Ishikawa (cell line): ENCODE data around the gene GLB1L.
A peak's percentile ranks its signal among the peaks of the same experiment; 100 is the strongest.

ENCODE experiments used
- CEBPB ChIP-seq: IDR thresholded peaks from 2 replicates; pipeline ENCODE4 v1.6.1; 2012
- CREB1 ChIP-seq: IDR thresholded peaks from 2 replicates; pipeline ENCODE4 v1.6.1; 2012; ENCODE audit warnings: low read depth
- EGR1 ChIP-seq: IDR thresholded peaks from 2 replicates; pipeline ENCODE4 v1.6.1; 2012
- EP300 ChIP-seq: IDR thresholded peaks from 2 replicates; pipeline ENCODE4 v1.6.1; 2012; ENCODE audit warnings: borderline replicate concordance
- FOXM1 ChIP-seq: IDR thresholded peaks from 2 replicates; pipeline ENCODE4 v1.6.1; 2012; ENCODE audit warnings: low read depth, borderline replicate concordance
- MAX ChIP-seq: IDR thresholded peaks from 2 replicates; pipeline ENCODE4 v1.6.1; 2012
- NFIC ChIP-seq: IDR thresholded peaks from 2 replicates; pipeline ENCODE4 v1.6.1; 2012
- RAD21 ChIP-seq: IDR thresholded peaks from 2 replicates; pipeline ENCODE4 v1.6.1; 2012; ENCODE audit warnings: low read depth
- TAF1 ChIP-seq: IDR thresholded peaks from 2 replicates; pipeline ENCODE4 v1.6.1; 2012; ENCODE audit warnings: low read depth, mild to moderate bottlenecking
- TCF12 ChIP-seq: IDR thresholded peaks from 2 replicates; pipeline ENCODE4 v1.6.1; 2012; ENCODE audit warnings: low read depth
- TEAD4 ChIP-seq: IDR thresholded peaks from 2 replicates; pipeline ENCODE4 v1.6.1; 2012
- USF1 ChIP-seq: IDR thresholded peaks from 2 replicates; pipeline ENCODE4 v1.6.1; 2012
- YY1 ChIP-seq: IDR thresholded peaks from 2 replicates; pipeline ENCODE4 v1.6.1; 2012; ENCODE audit warnings: low read depth
- ZBTB7A ChIP-seq: IDR thresholded peaks from 2 replicates; pipeline ENCODE4 v1.6.1; 2012; ENCODE audit warnings: low read depth
- TF ChIP-seq, protein P1 (sequence below): IDR thresholded peaks from 2 replicates; pipeline ENCODE4 v1.6.1; 2012; ENCODE audit warnings: low read depth, mild to moderate bottlenecking

Gene GLB1L

DNA sequence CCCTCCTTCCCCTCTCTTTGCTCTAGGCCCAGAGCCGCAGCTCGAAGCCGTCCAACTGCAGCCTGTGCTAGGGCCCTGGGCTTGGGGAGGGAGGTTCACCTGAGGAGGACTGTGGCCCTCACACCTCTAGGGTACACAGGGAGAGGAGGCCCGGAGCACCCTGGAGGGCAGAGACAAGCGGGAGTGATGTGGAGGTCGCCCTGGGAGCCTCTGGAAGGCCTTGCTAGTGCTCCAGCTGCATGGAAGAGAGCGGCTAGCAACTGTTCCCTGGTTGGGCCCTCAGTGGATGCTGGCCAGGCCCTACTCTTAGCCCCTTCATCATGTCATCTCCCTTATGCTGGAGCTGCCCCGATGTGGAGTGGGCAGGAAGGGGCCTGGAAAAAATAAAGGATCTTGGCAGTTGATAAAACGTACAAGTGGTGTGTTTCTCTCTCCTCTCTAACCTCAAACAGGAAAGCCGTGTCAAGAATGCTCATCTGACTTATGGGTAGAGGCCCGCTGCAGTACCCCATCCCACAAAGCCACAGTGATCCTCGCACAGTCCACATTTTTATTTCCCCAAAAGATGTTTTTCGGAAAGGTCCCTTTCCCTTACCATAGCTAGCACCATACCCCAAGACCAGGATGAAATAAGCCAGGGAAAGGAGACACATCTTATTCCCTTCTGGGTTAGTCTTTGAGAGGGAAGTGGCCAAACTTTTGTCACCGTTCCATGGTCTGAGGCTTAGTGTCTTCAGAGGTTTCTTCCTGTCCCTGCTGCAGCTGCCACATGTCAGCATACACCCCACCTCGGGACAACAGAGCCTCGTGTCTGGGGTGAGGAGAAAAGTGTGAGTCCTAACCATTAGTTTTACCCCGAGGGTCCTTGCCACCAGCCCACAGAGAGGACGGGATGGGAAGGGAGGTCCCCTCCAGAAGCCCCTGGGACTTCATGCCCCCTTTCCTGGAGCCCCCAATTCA, 35.7 kb downstream of the GLB1L start:
- TF ChIP-seq TCF12 (no peak), TEAD4 (no peak), EGR1 (no peak), RAD21 (no peak), CREB1 (no peak)
- TF ChIP-seq, protein P1, sequence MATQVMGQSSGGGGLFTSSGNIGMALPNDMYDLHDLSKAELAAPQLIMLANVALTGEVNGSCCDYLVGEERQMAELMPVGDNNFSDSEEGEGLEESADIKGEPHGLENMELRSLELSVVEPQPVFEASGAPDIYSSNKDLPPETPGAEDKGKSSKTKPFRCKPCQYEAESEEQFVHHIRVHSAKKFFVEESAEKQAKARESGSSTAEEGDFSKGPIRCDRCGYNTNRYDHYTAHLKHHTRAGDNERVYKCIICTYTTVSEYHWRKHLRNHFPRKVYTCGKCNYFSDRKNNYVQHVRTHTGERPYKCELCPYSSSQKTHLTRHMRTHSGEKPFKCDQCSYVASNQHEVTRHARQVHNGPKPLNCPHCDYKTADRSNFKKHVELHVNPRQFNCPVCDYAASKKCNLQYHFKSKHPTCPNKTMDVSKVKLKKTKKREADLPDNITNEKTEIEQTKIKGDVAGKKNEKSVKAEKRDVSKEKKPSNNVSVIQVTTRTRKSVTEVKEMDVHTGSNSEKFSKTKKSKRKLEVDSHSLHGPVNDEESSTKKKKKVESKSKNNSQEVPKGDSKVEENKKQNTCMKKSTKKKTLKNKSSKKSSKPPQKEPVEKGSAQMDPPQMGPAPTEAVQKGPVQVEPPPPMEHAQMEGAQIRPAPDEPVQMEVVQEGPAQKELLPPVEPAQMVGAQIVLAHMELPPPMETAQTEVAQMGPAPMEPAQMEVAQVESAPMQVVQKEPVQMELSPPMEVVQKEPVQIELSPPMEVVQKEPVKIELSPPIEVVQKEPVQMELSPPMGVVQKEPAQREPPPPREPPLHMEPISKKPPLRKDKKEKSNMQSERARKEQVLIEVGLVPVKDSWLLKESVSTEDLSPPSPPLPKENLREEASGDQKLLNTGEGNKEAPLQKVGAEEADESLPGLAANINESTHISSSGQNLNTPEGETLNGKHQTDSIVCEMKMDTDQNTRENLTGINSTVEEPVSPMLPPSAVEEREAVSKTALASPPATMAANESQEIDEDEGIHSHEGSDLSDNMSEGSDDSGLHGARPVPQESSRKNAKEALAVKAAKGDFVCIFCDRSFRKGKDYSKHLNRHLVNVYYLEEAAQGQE, result no peak

- TF ChIP-seq TAF1, result no peak
- no peak for TF ChIP-seq MAX
- TF ChIP-seq EP300, result no peak
- TF ChIP-seq, protein P1, result no peak
- TF ChIP-seq NFIC, result peak; percentile 51
- TF ChIP-seq CREB1, result no peak
- no peak for TF ChIP-seq TEAD4
These were observed 37.1 kb downstream of the GLB1L start for GRCh38 chr2:219207884-219208740.

DNA sequence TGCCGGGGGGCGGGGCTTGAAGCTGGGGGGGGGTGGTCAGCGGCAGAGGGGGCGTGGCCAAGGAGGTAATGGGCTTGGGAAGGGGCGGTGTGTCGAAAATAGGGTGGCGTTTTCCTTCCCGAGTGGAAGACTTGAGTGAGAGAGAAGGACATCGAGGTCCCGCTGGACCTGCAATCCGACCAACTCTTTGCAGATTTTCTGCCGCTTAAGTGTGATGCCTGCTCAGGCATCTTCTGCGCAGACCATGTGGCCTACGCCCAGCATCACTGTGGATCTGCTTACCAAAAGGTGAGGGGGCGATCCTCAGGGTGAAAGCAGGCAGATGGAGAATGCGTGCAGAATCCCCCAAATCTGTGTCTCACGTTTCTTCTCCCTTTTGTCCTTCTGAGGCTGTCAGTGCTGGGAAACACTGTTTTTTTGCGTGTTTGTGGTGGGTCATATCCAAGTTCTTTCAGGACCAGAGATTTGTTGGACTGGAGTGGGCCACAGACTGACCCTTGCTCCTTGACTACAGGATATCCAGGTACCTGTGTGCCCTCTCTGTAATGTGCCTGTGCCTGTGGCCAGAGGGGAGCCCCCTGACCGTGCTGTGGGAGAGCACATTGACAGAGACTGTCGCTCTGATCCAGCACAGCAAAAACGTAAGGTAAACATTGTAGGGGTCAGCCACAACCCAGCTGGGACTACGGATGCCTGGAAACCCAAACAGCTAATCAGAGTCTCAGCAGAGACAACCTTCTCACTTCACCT, 37.9 kb downstream of the GLB1L start:
- TF ChIP-seq RAD21, result no peak
- TF ChIP-seq FOXM1, result no peak
- TF ChIP-seq MAX, result no peak; the same call in 1 of the 2 replicates
- TF ChIP-seq TAF1, result no peak
- TF ChIP-seq, protein P1, result no peak
- no peak for TF ChIP-seq TEAD4
- no peak for TF ChIP-seq YY1
- no peak for TF ChIP-seq EGR1
- no peak for TF ChIP-seq USF1
- TF ChIP-seq CREB1, result no peak
- TF ChIP-seq ZBTB7A, result no peak
- TF ChIP-seq EP300, result no peak

DNA sequence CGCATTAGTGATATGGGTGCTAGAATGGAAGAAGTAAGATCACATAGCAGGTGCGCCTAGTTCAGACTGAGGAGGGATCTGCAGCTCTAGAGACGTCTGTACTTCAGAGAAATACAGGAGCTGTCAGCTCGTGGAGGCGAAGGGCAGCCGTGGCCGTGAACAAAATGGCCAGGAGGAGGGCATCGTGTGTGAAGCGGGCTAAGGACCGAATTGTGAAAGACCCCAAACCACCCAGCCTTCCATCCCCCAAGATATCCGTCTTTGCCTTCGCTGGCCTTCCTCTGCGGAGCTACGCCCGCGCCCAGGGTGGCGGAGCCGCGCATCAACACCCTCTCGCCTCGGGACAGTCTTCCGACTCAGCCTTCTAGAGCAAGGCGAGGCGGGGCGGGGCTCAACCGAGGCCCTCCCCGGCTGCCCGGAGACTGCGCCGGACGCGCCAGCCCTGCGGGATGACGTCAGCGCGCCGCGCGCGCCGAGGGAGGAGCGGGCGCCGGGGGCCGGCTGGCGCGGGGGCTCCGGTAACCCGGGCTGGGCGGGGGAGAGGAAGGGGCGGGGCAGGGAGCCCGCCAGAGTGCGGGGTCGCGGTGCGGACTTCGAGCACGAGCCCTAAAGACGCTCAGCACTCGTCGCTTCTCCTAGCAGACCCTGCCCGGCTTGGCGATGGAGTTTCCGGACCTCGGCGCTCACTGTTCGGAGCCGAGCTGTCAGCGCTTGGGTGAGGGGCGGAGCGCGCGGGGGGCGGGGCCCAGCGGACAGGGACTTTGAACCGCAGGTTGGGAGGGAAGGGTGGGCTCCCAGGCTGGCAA, 38.7 kb downstream of the GLB1L start, which contains the start of gene ZFAND2B:
ZFAND2B (plus strand) TSS at position 455 of the 806 bp plus-strand sequence; CDS start at position 661, 206 bp downstream.
- TF ChIP-seq, protein P1, result no peak
- TF ChIP-seq EGR1 (no peak), TAF1 (peak; percentile 84), TEAD4 (no peak), CEBPB (no peak), ZBTB7A (no peak), CREB1 (peak; percentile 49; the same call in 1 of the 2 replicates), TCF12 (peak; percentile 9; the same call in 1 of the 2 replicates), NFIC (no peak), FOXM1 (no peak), YY1 (peak; percentile 16; the same call in 1 of the 2 replicates), MAX (peak; percentile 72), USF1 (0 out of 2 replicates have a peak, but pooled peaks have one; percentile 2), RAD21 (no peak)
